Endometrial microvascular endothelial cells (primary cell): ENCODE results near the gene CDX1. TPM values are rescaled to one million over a fixed set of nuclear protein-coding genes. Genes with fewer than 3 reads are reported as not detected.

Source experiments
- in situ Hi-C: cut with HindIII; loops from 2 replicates; pipeline ENCODE4 v1.10.0; 2017; ENCODE audit warnings: low sequenced_read_pairs, low pct_unique_long_range_greater_than_20kb; ENCODE audit errors: inconsistent ontology term
- total RNA-seq: library from RNA; depleted of rRNA; stranded (reverse); fragments of >200 nt; gene quantifications from one replicate; pipeline ENCODE4 v1.2.3, GENCODE V29; 2015; ENCODE audit errors: inconsistent ontology term

CDX1 gene
- not detected for total RNA-seq

DNA sequence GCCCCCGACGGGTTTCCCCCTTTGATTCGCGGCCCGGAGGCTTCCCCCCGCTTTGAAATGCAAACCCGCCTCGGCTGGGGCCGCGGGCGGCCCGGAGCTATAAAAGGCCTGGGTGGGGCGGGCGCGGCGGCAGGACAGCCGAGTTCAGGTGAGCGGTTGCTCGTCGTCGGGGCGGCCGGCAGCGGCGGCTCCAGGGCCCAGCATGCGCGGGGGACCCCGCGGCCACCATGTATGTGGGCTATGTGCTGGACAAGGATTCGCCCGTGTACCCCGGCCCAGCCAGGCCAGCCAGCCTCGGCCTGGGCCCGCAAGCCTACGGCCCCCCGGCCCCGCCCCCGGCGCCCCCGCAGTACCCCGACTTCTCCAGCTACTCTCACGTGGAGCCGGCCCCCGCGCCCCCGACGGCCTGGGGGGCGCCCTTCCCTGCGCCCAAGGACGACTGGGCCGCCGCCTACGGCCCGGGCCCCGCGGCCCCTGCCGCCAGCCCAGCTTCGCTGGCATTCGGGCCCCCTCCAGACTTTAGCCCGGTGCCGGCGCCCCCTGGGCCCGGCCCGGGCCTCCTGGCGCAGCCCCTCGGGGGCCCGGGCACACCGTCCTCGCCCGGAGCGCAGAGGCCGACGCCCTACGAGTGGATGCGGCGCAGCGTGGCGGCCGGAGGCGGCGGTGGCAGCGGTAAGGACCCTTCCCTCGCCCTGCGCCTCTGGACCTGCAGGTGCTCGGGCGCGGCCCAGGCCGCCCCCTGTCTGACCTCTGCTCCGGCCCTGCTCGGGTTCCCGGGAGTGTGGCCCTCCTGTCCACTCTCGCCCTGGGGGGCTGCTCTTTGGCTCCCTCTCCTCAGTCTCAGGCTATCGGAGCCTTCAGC is at the start of gene CDX1:
Gene CDX1 (plus strand): TSS at position 129 of the 862 bp plus-strand sequence. CDS start 99 bp downstream, at position 228.
- in situ Hi-C loops, result no loop called here

- in situ Hi-C loops, result no loop called here
These were observed 48.5 kb upstream of the CDX1 start for GRCh38 chr5:150117945-150118560.

DNA sequence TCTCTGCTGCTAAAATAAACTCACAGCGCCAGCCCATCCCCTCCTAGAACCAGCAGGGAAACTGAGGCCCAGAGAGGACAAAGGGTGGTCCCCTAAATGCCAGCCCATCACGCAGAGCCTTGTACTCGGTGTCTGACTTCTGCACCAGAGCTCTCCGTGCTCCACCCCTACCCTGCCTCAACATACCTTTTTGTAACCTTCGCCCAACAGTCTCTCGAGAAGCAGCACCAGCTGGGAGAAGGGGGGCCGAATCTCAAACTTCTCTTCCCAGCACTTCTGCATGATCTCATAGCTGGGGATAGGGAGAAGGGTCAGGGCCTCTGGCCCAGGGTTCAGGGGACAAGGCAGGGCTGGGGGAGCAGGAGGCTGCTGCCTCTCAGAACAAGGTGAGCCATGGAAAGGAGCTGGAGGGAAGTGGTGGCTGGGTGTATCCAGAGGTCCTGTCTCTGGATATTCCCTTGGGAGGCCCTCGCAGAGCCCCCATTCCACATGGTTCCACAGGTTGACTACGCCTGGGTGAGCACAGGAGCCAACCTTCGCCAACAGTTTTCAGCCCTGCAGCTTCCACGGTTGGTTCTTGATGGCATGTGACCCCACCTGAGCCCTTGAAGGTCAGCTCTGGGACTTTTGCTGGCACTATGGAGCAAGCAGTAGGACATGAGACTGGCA is 47.9 kb upstream of the CDX1 start:
- in situ Hi-C loops, result no loop called here

GRCh38 chr5:150119421-150120061 is 47.0 kb upstream of the CDX1 start:
- in situ Hi-C loops, result no loop called here

DNA sequence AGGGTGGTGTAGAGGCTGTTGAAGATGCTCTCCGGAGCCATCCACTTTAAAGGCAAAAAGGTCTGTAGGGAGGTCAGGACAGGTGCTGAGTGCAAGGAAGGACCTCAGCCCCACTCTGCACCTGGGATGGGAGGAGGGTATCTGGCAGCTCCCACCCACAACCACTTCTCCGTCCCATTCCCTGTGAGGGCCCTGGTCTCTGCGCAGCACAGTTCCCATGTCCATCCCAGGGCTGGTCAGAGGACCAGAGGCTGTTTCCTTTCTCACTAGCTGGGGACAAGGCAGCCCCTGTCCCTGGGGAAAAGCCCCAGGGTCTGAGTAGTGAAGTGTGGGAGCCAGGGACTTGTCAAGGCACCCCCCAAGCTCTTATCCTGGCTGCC is 46.5 kb upstream of the CDX1 start:
- in situ Hi-C loops, result no loop called here

GRCh38 chr5:150120617-150121447 is 45.7 kb upstream of the CDX1 start:
- in situ Hi-C loops, result no loop called here

DNA sequence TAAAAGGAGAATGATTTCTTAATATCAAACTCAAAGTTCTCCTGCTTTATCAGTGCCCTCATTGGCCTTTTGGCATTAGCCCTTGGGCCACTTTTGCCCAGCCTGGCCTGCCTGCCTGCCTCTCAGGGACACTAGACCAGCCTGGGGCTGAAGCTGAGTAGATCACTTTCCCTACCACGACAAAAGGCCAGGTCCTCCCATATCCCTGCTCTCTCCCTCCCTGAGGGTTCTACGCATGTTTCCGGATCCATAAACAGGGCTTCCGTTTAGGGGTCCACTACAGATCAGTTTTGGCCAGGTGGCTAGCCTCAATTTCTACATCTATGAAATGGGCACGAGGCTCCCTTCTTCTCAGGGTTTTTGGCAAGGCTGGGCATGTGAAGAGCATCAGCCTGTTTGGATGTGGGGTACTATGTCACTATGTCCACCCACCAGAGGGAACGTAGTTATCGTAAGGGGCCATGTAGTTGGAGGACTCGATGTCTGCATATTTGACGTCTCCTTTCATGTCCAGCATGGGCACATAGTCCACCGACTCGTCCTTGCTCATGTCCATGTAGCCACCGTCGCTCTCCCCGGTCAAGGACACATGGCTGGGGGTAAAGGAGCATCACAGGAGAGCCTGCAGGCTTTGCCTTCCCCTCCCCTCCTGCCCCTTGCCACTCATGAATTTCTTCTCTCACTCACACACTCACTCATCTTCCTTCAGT is 45.0 kb upstream of the CDX1 start:
- in situ Hi-C loops, result no loop called here

GRCh38 chr5:150122158-150122510 is 44.4 kb upstream of the CDX1 start:
- in situ Hi-C loops, result no loop called here

DNA sequence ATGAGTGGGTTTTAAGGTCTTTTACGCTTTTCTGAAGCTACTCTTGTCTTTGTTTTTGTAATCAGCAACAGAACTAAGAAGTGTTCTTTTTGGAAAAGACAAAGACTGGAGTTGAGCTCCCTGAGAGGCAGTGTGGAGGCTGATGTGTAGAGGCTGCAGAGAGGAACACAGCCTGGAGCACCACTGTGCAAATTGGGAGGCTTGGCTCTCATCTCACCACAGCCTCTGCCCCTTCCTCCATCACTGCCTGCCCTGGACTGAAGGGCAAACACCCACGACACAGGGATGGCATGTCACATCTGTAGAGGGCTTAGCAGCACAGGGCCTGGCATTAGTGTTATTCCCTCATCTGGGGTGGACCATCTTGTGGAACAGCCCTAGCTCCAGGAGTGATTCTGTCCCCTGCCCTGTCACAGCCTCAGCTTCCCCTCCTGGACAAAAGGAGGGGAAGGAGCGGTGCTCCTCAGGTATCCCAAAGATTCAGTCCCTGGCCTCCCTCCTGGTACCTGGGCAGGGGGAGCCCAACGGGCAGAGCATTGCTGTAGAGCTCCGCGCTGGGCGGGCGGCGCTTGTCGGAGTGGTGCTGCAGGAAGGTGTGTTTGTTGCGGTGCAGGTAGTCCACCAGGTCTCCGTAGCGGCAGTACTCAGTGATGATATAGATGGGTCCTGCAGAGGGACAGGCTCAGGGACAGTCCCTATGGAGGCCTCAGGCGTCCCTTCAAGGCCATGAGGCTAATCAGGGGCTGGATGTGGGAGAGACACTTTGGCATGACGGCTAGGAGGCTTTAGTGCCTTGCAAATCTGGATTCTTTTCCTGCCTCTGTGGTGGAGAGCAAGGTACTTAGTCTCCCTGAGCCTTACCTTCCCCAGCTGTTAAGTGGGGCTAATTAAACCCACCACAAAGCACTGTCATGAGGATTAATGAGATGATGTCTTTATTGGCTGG is 43.8 kb upstream of the CDX1 start:
- in situ Hi-C loops, result no loop called here

GRCh38 chr5:150123542-150123941 is 43.0 kb upstream of the CDX1 start:
- in situ Hi-C loops, result no loop called here

- in situ Hi-C loops, result no loop called here
These were observed 42.4 kb upstream of the CDX1 start for GRCh38 chr5:150124111-150124557.

DNA sequence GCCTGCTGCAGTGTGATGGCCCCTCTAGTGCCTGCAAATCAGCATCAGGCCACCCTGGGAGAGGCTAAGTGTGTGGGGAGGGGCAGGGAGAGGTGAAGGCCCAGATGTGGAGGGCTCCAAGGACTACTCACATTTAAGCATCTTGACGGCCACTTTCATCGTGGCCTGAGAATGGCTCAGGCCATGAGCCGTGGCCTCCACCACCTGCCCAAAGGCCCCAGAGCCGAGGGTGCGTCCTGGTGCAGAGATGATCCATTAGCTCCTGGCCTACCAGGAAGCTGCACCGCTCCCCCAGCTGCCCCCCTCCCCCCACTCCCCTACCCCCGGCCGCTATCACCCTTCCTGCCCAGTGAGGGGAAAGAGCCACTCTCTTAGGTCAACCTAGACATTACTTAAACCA is 42.0 kb upstream of the CDX1 start:
- in situ Hi-C loops, result no loop called here

GRCh38 chr5:150125334-150125733 is 41.2 kb upstream of the CDX1 start:
- in situ Hi-C loops, result no loop called here

DNA sequence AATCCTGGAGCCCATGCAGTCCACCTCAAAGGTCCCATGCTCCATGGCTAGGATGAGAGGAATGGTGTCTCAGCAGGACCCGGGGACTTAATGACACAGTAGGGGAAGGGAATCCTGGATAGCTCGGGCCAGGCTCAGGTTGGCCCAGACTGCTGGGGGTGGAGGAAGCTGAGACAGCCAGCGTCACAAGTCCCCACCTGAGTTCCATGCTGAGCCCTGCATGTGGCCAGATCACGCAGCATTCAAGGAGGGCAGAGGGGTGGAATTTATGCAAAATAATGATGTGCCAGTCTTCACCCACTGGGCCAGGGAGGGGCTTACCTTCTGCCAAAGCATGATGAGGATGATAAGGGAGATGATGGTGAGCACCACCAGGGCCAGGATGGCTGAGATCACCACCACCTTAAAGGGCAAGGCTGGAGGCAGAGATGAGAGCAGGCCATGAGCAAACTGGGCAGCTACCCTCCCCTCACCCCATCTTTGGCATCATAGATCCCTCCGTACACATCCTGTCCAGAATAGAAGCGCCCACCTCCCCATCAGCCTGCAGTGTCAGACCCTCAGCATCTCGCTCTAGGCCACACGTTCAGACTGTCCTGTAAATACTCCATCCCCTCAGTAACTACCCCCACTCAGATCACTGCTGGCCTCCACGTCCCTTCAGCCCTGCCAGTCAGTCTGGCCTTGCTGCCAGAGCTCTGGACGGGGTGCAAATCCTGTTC is 40.2 kb upstream of the CDX1 start:
- in situ Hi-C loops, result no loop called here

- in situ Hi-C loops, result no loop called here
These were observed 39.7 kb upstream of the CDX1 start for GRCh38 chr5:150126921-150127265.

DNA sequence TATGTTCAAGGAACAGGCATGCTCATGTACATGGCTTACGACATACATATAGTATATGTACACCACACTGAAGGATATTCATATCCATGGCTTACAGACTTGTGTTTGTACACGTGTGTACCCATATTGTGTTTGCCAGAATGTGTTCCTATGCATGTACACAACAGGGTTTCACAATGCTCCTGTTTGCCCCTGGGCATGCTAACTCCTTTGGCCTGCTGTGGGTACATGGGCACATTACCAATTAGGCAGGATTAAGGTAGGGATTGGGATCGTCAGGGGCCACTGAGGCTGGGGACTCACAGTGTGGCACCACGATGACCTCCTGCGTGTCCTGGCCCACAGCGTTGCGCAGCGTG is 37.1 kb upstream of the CDX1 start:
- in situ Hi-C loops, result no loop called here
